Measurements from ENCODE around the gene MXRA8.

Gene MXRA8

DNA sequence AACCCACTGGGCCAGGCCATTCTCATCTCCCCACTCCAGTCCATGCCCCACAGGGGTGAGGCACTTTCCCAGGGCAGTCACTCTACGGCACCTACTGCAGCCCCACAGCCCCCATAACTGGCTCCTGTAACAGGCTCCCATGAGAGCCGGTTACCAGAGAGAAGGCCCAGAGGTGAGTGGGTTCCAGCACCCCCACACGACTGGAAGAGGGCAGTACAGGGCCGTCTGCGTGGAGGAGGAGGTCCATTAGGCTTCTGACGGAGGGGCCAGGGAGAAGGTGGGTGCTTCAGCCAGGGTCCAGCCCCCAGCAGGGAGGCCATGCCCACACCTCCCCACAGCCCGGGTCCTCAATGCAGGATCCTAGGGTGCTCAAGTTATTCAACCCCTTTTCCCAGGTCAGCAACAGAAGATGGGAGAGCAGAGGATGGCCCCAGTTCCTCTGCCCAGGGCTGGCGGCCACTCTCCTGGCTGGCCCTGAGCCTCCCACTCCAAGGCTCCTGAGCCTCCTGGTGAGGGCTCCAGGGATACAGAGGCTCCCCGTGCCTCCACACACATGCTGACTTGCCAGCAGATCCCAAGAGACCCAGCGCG, 52.2 kb downstream of the MXRA8 start:
- DNase-seq = no peak

GRCh38 chr1:1305300-1306069, 52.9 kb downstream of the MXRA8 start:
- peak; percentile 68 for DNase-seq

GRCh38 chr1:1304331-1305299, 53.7 kb downstream of the MXRA8 start:
- DNase-seq = no peak

- no peak for DNase-seq
These were observed 54.6 kb downstream of the MXRA8 start for GRCh38 chr1:1303736-1304135.

- no peak for DNase-seq
These were observed 55.3 kb downstream of the MXRA8 start for GRCh38 chr1:1302951-1303509.

Data from CD4-positive, alpha-beta T cell treated with Interleukin-1 beta for 1 hour (primary cell).